LNCAP (cell line): ENCODE data around the gene ANGEL1.

Experiments
- CTCF ChIP-seq: fragments of 450-650 bp; IDR thresholded peaks from 2 replicates; pipeline ENCODE4 v1.5.1; 2017; ENCODE audit warnings: mild to moderate bottlenecking

The ANGEL1 gene

GRCh38 chr14:76776428-76777251, 36.0 kb downstream of the ANGEL1 start:
- TF ChIP-seq CTCF: no peak

DNA sequence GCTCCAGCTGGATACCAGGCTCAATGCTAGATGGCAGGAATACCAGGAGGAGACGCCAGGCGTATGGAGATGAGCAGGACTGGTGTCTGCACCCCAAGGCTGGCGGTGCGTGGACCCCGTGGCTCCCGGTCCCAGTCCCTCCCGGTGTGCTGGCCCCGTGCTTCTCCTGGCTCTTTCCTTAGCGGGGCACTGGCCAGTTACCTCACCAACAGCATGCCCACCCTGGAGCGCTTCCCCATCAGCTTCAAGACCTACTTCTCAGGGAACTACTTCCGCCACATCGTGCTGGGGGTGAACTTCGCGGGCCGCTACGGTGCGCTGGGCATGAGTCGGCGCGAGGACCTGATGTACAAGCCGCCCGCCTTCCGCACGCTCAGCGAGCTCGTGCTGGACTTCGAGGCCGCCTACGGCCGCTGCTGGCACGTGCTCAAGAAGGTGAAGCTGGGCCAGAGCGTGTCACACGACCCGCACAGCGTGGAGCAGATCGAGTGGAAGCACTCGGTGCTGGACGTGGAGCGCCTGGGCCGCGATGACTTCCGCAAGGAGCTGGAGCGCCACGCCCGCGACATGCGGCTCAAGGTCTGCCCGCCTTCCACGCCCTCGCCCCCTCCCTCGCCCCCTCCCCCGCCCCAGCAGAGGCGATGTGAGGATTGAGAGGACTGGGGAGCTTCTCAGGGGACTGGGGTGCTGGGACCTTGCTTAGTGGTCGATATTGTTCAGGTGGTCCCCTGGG, 36.8 kb downstream of the ANGEL1 start:
- TF ChIP-seq CTCF: no peak

DNA sequence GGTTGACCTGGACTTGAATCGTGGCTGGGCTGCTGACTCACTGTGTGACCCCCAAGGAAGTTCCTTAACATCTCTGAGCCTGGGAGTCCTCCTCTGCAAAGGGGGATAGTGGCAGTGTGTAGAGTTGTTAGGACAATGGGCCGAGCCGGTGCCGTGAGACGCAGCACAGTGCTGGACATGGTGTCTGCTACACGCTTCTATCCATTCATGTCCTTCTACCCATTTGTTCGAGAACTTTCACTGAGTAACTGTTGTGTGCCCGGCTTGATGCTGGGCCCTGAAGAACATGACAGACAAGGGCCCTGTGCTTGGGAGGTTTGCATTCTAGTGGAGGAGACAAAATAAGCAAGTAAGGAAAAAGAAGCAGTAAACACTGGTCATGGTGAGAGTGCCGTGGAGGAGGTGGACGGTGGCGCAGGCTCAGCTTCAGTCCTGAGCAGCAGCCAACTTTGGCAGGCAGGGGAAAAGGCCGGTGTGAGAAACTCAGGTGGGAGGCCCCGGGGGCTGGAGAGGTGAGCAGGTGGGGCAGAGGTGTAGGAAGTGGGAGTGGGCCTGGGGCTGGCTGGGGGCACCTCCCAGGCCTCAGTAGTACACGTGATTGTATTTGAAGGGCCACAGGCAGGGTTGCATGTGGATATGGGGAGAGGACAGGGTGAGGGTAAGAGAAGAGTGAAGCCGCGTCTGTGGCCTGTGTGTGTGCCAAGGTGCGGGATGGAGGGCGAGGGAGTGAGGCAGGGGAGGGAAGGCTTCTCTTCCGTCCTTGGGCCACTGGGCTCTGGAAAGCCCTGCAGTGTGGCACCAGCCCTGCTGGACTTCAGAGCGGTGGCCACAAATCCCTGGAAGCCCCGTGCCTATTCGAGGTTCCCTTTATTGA, 37.6 kb downstream of the ANGEL1 start:
- no peak for TF ChIP-seq CTCF

DNA sequence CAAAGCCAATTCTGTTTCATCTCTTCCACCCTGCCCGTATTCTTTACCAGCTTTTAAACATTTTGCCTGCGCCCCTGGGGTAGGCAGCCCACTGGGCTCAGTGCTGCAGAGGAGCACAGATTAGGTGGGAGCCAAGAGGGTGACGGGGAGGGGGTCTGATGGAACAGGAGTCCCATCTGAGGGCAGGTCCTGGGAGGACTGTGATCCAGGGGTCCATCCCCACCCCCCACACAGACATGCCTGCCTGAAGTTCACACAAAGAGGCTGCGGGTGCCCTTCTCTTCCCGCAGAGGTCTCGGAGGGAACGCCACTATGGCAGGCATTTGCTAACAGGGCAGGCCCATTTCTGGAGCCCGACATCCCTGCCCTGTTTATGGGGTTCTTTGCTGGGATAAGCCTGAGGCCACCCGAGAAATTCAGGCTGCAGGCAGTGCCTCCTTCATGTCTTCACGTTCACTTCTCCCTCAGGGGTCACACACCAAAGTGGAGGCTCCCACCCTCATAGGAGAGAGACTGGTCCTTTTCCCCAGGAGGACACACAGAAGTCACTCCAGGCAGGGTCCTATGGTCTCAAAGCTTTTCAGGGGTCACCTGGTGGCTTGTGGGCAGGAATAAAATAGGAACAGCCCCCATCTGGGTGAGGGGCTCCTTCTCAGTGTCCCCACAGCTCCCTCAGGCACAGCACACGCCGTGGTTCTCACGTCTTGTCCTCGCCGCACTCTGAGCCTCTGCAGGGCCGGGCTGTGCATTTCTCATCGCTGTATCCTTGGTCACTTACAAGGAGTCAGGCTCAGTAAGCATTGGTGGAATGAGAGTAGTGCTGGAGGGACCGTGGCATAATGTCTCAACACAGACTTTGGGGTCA, 38.5 kb downstream of the ANGEL1 start:
- no peak for TF ChIP-seq CTCF

- no peak for TF ChIP-seq CTCF
Observed at GRCh38 chr14:76773188-76773885, 39.3 kb downstream of the ANGEL1 start.

GRCh38 chr14:76772300-76773187, 40.1 kb downstream of the ANGEL1 start:
- TF ChIP-seq CTCF: no peak
